GM06990 (cell line): ENCODE data around the gene GPX4.

Source experiments
- DNase-seq: peaks from one replicate; pipeline ENCODE4 v3.0.0-alpha.2; 2011; ENCODE audit not compliant: insufficient read length; ENCODE audit errors: extremely low read depth
- H3K27me3 ChIP-seq: replicated peaks from 2 replicates; pipeline ENCODE4 v1.6.0; 2011; ENCODE audit warnings: low read length; ENCODE audit not compliant: control insufficient read depth, insufficient read depth
- H3K36me3 ChIP-seq: 2 replicates; pipeline ENCODE4 v1.5.1; 2011; ENCODE audit warnings: low read length; ENCODE audit not compliant: control insufficient read depth, insufficient read depth
- H3K4me3 ChIP-seq: replicated peaks from 2 replicates; pipeline ENCODE4 v1.5.1; 2011; ENCODE audit warnings: low read depth, mild to moderate bottlenecking, control low read depth, low read length
- CTCF ChIP-seq: IDR thresholded peaks from 2 replicates; pipeline ENCODE4 v1.5.1; 2011; ENCODE audit warnings: low read length, control low read depth, mild to moderate bottlenecking, inconsistent platforms; ENCODE audit not compliant: insufficient read depth, poor library complexity, severe bottlenecking

The GPX4 gene

GRCh38 chr19:1130771-1131717 lies 27.2 kb downstream of the GPX4 start:
- peak; percentile 72 for DNase-seq
- no peaks in the 10 kb centered on the region for H3K27me3 ChIP-seq
- TF ChIP-seq CTCF, result no peak
- peaks cover 14% of the 10 kb centered on the region for H3K36me3 ChIP-seq
- peak overlapping the region; percentile 61 for H3K4me3 ChIP-seq

GRCh38 chr19:1131718-1132551 lies 28.1 kb downstream of the GPX4 start:
- no peak for TF ChIP-seq CTCF
- Histone ChIP-seq H3K27me3 (no peaks in the 10 kb centered on the region), H3K4me3 (peak overlapping the region; percentile 61), H3K36me3 (peaks cover 8% of the 10 kb centered on the region)
- DNase-seq, result peak; percentile 88

- peak; percentile 68 for DNase-seq
- Histone ChIP-seq H3K36me3 (peaks cover 3% of the 10 kb centered on the region), H3K4me3 (peak overlapping the region; percentile 61), H3K27me3 (no peaks in the 10 kb centered on the region)
- TF ChIP-seq CTCF, result no peak
Observed at GRCh38 chr19:1132552-1133383, 29.0 kb downstream of the GPX4 start.

DNA sequence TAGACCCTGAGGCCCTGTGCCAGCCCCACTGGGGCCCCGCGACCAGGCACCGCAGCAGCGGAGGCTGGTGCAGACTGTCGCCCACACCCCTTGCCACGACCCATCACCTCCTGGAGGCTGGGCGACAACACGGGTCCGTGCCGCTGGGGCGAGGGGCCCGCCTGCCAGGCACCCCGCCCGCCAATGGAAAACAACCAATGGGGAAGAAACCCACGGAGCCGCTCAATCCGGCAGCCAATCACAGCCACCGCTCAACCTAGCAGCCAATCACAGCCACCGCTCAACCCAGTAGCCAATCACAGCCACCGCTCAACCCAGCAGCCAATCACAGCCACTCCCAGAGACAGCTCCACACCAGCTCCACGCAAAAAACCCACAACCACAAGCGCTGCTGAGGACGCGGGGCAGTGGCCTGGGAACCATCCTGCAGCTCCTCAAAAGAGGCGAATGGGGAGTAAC lies 29.7 kb downstream of the GPX4 start:
- H3K36me3 ChIP-seq, result peaks cover 2% of the 10 kb centered on the region
- H3K4me3 ChIP-seq, result peak overlapping the region; percentile 61
- TF ChIP-seq CTCF, result no peak
- H3K27me3 ChIP-seq, result no peaks in the 10 kb centered on the region
- DNase-seq, result peak; percentile 83

GRCh38 chr19:1134431-1134830 lies 30.6 kb downstream of the GPX4 start:
- Histone ChIP-seq H3K4me3 (no peak overlapping the region), H3K36me3 (peaks cover 2% of the 10 kb centered on the region), H3K27me3 (no peaks in the 10 kb centered on the region)
- no peak for DNase-seq
- TF ChIP-seq CTCF, result no peak
